WTC11 (cell line): ENCODE measurements around the gene SPHK2. TPM values are rescaled to one million over a fixed set of nuclear protein-coding genes. Genes with fewer than 3 reads are reported as not detected.

Experiments
- CBFB ChIP-seq: sonication (generic); formaldehyde crosslinking; IDR thresholded peaks from 2 replicates; pipeline ENCODE4 v1.8.1; 2022; ENCODE audit warnings: mild to moderate bottlenecking, low read depth, missing genetic modification reagents
- CREB1 ChIP-seq: sonication (generic); formaldehyde crosslinking; IDR thresholded peaks from 2 replicates; pipeline ENCODE4 v1.8.0; 2023; ENCODE audit warnings: mild to moderate bottlenecking, missing genetic modification reagents
- E2F4 ChIP-seq: sonication (generic); formaldehyde crosslinking; IDR thresholded peaks from 2 replicates; pipeline ENCODE4 v1.8.1; 2022; ENCODE audit warnings: low read depth, mild to moderate bottlenecking, moderate library complexity, missing genetic modification reagents, borderline replicate concordance
- ESRRA ChIP-seq: sonication (generic); formaldehyde crosslinking; IDR thresholded peaks from 2 replicates; pipeline ENCODE4 v1.8.1; 2022; ENCODE audit warnings: mild to moderate bottlenecking, missing genetic modification reagents, borderline replicate concordance
- FOXP1 ChIP-seq: sonication (generic); formaldehyde crosslinking; IDR thresholded peaks from 2 replicates; pipeline ENCODE4 v1.8.0; 2022; ENCODE audit warnings: missing genetic modification reagents, mild to moderate bottlenecking, moderate library complexity, borderline replicate concordance
- GABPB1 ChIP-seq: sonication (generic); formaldehyde crosslinking; IDR thresholded peaks from 2 replicates; pipeline ENCODE4 v1.8.1; 2023; ENCODE audit warnings: mild to moderate bottlenecking, missing genetic modification reagents
- GRHL2 ChIP-seq: fragments of 250-450 bp; sonication (Bioruptor Pico); IDR thresholded peaks from 2 replicates; pipeline ENCODE4 v1.8.0; 2022; ENCODE audit warnings: mild to moderate bottlenecking, moderate library complexity; ENCODE audit not compliant: insufficient replicate concordance, severe bottlenecking
- IRF1 ChIP-seq: sonication (generic); formaldehyde crosslinking; IDR thresholded peaks from 2 replicates; pipeline ENCODE4 v1.8.0; 2023; ENCODE audit warnings: missing genetic modification reagents
- KAT7 ChIP-seq: sonication (generic); formaldehyde crosslinking; IDR thresholded peaks from 2 replicates; pipeline ENCODE4 v1.8.1; 2023; ENCODE audit warnings: missing genetic modification reagents, mild to moderate bottlenecking, borderline replicate concordance
- NFATC4 ChIP-seq: fragments of 250-450 bp; sonication (Bioruptor Pico); IDR thresholded peaks from 2 replicates; pipeline ENCODE4 v1.9.0; 2021; ENCODE audit warnings: mild to moderate bottlenecking
- NFE2L1 ChIP-seq: sonication (generic); formaldehyde crosslinking; IDR thresholded peaks from 2 replicates; pipeline ENCODE4 v1.8.1; 2023; ENCODE audit warnings: missing genetic modification reagents
- NR1H2 ChIP-seq: sonication (generic); formaldehyde crosslinking; IDR thresholded peaks from 2 replicates; pipeline ENCODE4 v1.9.0; 2021; ENCODE audit warnings: mild to moderate bottlenecking, moderate library complexity, missing genetic modification reagents
- NR3C1 ChIP-seq: sonication (generic); formaldehyde crosslinking; conservative IDR thresholded peaks from 2 replicates; pipeline ENCODE4 v1.8.1; 2023; ENCODE audit warnings: low read depth, mild to moderate bottlenecking, missing genetic modification reagents
- RELA ChIP-seq: sonication (generic); formaldehyde crosslinking; IDR thresholded peaks from 2 replicates; pipeline ENCODE4 v1.8.1; 2022; ENCODE audit warnings: missing genetic modification reagents, mild to moderate bottlenecking, borderline replicate concordance
- TCF7 ChIP-seq: sonication (generic); formaldehyde crosslinking; IDR thresholded peaks from 2 replicates; pipeline ENCODE4 v1.8.0; 2022; ENCODE audit warnings: mild to moderate bottlenecking, low read depth, missing genetic modification reagents, moderate library complexity
- TP53 ChIP-seq: sonication (generic); formaldehyde crosslinking; IDR thresholded peaks from 2 replicates; pipeline ENCODE4 v1.8.1; 2023; ENCODE audit warnings: mild to moderate bottlenecking, missing genetic modification reagents
- ZNF138 ChIP-seq: sonication (generic); formaldehyde crosslinking; conservative IDR thresholded peaks from 2 replicates; pipeline ENCODE4 v1.8.1; 2022; ENCODE audit warnings: mild to moderate bottlenecking, moderate library complexity, missing genetic modification reagents
- ZNF263 ChIP-seq: sonication (generic); formaldehyde crosslinking; IDR thresholded peaks from 2 replicates; pipeline ENCODE4 v1.8.1; 2022; ENCODE audit warnings: low read depth, mild to moderate bottlenecking, moderate library complexity, missing genetic modification reagents
- ZNF317 ChIP-seq: sonication (generic); formaldehyde crosslinking; IDR thresholded peaks from 2 replicates; pipeline ENCODE4 v1.8.1; 2023; ENCODE audit warnings: low read depth, mild to moderate bottlenecking, moderate library complexity, missing genetic modification reagents, borderline replicate concordance
- ZNF396 ChIP-seq: fragments of 250-450 bp; sonication (Bioruptor Pico); IDR thresholded peaks from 2 replicates; pipeline ENCODE4 v1.8.0; 2021; ENCODE audit warnings: mild to moderate bottlenecking, moderate library complexity, borderline replicate concordance
- ZNF423 ChIP-seq: fragments of 250-450 bp; sonication (Bioruptor Pico); IDR thresholded peaks from 2 replicates; pipeline ENCODE4 v2.1.2; 2022; ENCODE audit warnings: mild to moderate bottlenecking, moderate library complexity
- ZNF512 ChIP-seq: sonication (generic); formaldehyde crosslinking; IDR thresholded peaks from 2 replicates; pipeline ENCODE4 v1.8.1; 2022; ENCODE audit warnings: missing genetic modification reagents, borderline replicate concordance
- total RNA-seq: library from RNA; stranded (reverse); gene quantifications from 3 replicates; pipeline ENCODE4 v1.2.3, GENCODE V29; 2021
- TF ChIP-seq, protein P1 (sequence below): fragments of 250-450 bp; sonication (Bioruptor Pico); IDR thresholded peaks from 2 replicates; pipeline ENCODE4 v1.9.0; 2021; ENCODE audit warnings: mild to moderate bottlenecking
- TF ChIP-seq, protein P2 (sequence below): sonication (generic); formaldehyde crosslinking; IDR thresholded peaks from 2 replicates; pipeline ENCODE4 v1.8.0; 2022; ENCODE audit warnings: mild to moderate bottlenecking, missing genetic modification reagents
- TF ChIP-seq, protein P3 (sequence below): sonication (generic); formaldehyde crosslinking; IDR thresholded peaks from 2 replicates; pipeline ENCODE4 v1.8.1; 2023; ENCODE audit warnings: mild to moderate bottlenecking, moderate library complexity, missing genetic modification reagents
- TF ChIP-seq, protein P4 (sequence below): sonication (generic); formaldehyde crosslinking; IDR thresholded peaks from 2 replicates; pipeline ENCODE4 v1.8.0; 2022; ENCODE audit warnings: missing genetic modification reagents

SPHK2 gene
- total RNA-seq, 1 experiment from 2014 or later, result 64.6 TPM

DNA sequence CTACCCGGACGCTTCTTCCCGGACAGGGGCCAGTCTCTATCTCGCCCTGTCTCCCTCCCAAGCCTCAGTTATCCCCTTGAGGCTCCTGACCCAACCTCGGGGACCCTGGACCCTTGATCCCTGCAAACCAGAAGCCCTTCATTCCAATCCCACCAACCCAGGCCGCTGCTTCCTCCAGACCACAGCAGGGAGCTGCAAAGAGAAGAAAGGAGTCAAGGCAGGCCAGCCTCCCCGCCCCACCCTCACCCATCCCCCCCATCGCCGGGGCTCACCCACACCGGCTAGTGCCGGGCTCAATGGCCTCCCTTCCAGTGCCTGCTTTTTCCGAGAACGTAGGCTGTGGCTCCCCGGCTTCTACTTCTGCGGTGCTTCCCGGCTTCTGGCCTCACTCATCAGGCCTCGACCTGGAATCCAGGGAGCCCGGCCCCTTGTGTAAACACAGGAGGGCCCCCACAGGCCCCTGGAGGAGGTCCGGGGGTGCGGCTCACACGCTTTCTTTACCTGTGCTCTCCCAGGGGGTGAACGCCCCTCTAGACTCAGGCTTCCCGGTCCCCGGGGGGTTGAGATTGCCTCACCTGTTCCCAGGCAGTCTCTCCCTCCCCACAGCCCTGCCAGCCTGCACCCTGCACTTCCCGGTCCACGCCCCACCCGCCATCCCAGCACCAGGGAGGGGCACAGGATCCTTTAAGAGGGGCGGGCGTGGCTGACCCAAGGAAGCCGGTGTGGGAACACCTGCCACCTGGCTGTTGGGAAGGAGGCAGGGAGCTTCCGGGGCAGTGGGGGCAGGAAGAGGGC, 4.7 kb upstream of the SPHK2 start, which contains the start of gene FAM83E (continued):
- TF ChIP-seq ZNF396 (CRISPR knock-in tag), result no peak
- peak; percentile 60 for TF ChIP-seq ZNF423 (CRISPR knock-in tag)
- TF ChIP-seq TP53 (CRISPR knock-in tag), result peak; percentile 49; the same call in 1 of the 2 replicates
- TF ChIP-seq ESRRA, result no peak; the same call in 1 of the 2 replicates
- TF ChIP-seq NFE2L1, result no peak
- no peak for TF ChIP-seq TCF7 (CRISPR knock-in tag)
- TF ChIP-seq NFATC4 (CRISPR knock-in tag), result peak; percentile 98
- TF ChIP-seq NR3C1 (CRISPR knock-in tag), result no peak; the same call in 1 of the 2 replicates
- TF ChIP-seq, protein P1, sequence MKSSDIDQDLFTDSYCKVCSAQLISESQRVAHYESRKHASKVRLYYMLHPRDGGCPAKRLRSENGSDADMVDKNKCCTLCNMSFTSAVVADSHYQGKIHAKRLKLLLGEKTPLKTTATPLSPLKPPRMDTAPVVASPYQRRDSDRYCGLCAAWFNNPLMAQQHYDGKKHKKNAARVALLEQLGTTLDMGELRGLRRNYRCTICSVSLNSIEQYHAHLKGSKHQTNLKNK (CRISPR knock-in tag), result no peak
- TF ChIP-seq, protein P2, sequence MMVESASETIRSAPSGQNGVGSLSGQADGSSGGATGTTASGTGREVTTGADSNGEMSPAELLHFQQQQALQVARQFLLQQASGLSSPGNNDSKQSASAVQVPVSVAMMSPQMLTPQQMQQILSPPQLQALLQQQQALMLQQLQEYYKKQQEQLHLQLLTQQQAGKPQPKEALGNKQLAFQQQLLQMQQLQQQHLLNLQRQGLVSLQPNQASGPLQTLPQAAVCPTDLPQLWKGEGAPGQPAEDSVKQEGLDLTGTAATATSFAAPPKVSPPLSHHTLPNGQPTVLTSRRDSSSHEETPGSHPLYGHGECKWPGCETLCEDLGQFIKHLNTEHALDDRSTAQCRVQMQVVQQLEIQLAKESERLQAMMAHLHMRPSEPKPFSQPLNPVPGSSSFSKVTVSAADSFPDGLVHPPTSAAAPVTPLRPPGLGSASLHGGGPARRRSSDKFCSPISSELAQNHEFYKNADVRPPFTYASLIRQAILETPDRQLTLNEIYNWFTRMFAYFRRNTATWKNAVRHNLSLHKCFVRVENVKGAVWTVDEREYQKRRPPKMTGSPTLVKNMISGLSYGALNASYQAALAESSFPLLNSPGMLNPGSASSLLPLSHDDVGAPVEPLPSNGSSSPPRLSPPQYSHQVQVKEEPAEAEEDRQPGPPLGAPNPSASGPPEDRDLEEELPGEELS, result no peak
- no peak for TF ChIP-seq CBFB
- TF ChIP-seq ZNF263 (CRISPR knock-in tag), result no peak
- TF ChIP-seq, protein P3, sequence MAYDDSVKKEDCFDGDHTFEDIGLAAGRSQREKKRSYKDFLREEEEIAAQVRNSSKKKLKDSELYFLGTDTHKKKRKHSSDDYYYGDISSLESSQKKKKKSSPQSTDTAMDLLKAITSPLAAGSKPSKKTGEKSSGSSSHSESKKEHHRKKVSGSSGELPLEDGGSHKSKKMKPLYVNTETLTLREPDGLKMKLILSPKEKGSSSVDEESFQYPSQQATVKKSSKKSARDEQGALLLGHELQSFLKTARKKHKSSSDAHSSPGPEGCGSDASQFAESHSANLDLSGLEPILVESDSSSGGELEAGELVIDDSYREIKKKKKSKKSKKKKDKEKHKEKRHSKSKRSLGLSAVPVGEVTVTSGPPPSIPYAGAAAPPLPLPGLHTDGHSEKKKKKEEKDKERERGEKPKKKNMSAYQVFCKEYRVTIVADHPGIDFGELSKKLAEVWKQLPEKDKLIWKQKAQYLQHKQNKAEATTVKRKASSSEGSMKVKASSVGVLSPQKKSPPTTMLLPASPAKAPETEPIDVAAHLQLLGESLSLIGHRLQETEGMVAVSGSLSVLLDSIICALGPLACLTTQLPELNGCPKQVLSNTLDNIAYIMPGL (CRISPR knock-in tag), result 0 out of 2 replicates have a peak, but pooled peaks have one; percentile 29
- TF ChIP-seq ZNF138, result 0 out of 2 replicates have a peak, but pooled peaks have one; percentile 43
- TF ChIP-seq GABPB1 (CRISPR knock-in tag), result no peak
- TF ChIP-seq RELA, result no peak
- no peak for TF ChIP-seq ZNF317 (CRISPR knock-in tag)
- no peak for TF ChIP-seq IRF1 (CRISPR knock-in tag)
- TF ChIP-seq GRHL2 (CRISPR knock-in tag), result no peak
- TF ChIP-seq NR1H2 (CRISPR knock-in tag), result no peak
- 0 out of 2 replicates have a peak, but pooled peaks have one; percentile 35 for TF ChIP-seq CREB1
- no peak for TF ChIP-seq KAT7 (CRISPR knock-in tag)
- no peak for TF ChIP-seq E2F4 (CRISPR knock-in tag)
- TF ChIP-seq FOXP1 (CRISPR knock-in tag), result peak; percentile 73
- TF ChIP-seq ZNF512 (CRISPR knock-in tag), result no peak
- TF ChIP-seq, protein P4, sequence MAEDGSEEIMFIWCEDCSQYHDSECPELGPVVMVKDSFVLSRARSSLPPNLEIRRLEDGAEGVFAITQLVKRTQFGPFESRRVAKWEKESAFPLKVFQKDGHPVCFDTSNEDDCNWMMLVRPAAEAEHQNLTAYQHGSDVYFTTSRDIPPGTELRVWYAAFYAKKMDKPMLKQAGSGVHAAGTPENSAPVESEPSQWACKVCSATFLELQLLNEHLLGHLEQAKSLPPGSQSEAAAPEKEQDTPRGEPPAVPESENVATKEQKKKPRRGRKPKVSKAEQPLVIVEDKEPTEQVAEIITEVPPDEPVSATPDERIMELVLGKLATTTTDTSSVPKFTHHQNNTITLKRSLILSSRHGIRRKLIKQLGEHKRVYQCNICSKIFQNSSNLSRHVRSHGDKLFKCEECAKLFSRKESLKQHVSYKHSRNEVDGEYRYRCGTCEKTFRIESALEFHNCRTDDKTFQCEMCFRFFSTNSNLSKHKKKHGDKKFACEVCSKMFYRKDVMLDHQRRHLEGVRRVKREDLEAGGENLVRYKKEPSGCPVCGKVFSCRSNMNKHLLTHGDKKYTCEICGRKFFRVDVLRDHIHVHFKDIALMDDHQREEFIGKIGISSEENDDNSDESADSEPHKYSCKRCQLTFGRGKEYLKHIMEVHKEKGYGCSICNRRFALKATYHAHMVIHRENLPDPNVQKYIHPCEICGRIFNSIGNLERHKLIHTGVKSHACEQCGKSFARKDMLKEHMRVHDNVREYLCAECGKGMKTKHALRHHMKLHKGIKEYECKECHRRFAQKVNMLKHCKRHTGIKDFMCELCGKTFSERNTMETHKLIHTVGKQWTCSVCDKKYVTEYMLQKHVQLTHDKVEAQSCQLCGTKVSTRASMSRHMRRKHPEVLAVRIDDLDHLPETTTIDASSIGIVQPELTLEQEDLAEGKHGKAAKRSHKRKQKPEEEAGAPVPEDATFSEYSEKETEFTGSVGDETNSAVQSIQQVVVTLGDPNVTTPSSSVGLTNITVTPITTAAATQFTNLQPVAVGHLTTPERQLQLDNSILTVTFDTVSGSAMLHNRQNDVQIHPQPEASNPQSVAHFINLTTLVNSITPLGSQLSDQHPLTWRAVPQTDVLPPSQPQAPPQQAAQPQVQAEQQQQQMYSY (CRISPR knock-in tag), result peak; percentile 95
